ENCODE results near the gene ZNF831.

The ZNF831 gene

GRCh38 chr20:59141818-59142581 lies 21.6 kb upstream of the ZNF831 start:
- DNase-seq, result no peak

DNA sequence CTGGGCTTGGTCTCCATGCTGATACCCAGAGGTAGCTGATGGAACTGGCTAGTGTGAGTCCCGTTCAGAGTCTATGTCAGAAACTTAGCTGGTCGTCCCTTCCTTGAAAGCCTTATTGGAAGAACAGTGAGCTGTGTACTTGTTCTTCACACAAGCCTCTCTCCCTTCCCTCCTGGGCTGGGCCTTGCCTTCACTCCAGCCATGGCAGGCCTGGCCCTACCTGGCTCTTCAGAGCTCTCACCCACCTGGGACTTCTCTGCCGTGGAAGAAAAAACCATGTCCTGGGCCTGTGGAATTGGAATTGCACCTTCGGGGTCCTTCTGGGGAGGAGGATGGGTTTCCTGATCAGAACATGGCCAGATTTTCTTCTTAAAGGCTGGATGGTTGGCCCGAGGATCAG lies 20.3 kb upstream of the ZNF831 start:
- no peak for DNase-seq

DNA sequence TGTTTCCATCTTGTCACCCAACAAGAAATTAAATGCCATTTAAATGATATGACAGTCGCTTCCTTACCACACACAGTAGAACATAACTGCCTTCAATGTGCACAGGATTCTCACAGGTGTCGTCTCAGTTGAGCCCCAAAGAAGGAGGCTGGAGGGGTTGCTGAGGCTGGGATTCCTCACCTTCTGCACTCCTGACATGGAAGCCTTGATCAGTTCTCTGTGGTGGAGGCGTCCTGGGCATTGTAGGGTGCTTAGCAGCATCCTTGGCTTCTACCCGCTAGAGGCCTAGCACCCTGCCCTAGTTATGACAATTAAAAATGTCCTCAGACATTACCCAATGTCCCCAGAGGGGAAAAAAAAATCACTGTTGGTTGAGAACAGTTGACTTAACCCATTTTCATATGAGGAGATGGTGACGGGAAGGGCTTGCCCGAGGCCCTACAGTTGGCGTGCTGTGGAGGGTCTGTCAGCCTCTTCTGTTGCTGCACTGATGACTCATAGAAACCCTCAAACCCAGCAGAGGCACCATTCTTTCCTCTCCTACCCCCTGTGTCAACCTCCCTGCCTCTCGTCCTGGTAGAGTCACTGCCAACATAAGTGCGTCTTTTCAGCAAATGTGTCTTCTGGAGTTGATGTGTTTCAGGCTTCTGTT lies 19.3 kb upstream of the ZNF831 start:
- DNase-seq, result no peak

- DNase-seq, result no peak
Observed at GRCh38 chr20:59144831-59145196, 18.8 kb upstream of the ZNF831 start.

GRCh38 chr20:59145247-59145923 lies 18.2 kb upstream of the ZNF831 start:
- no peak for DNase-seq

GRCh38 chr20:59145924-59146779 lies 17.5 kb upstream of the ZNF831 start:
- DNase-seq, result no peak

DNA sequence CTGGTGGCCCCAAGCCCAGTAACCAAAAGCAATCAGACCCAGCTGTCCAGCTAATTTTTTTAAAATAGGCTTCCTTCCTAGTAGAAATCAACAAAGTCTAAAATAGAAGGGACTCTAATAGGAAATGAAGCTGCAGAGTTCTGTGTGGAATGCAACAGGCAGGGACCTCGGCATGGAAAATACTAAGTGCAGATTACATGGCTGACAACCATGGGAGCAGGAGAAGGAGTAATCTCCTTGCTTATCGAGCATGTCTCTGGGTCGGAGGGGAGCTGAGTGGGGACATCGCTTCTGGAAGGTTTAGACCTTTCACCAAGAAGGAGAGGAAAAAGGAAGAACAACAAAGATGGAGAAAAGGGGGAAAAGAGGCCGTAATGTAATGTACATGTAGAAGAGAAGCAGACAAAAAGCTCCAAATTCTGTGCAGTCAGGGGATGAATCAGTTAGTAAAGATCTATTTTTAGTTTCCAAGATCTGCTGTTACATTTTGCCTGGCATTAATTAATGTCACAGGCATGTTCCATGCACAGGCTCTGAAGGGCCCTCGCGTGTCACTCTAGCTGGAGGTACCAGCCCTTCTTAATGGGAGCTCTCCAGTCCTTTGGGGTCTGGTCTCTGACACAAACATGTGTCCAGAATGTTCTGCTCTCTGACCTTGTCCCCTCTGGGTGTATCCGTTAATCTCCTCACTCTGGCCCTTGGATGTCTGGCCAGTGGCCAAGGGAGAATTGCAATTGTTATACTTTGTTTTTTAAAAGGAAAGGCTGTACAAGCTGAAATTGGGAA lies 16.6 kb upstream of the ZNF831 start:
- DNase-seq, result no peak

- DNase-seq, result no peak
Observed at GRCh38 chr20:59147586-59147985, 16.0 kb upstream of the ZNF831 start.

DNA sequence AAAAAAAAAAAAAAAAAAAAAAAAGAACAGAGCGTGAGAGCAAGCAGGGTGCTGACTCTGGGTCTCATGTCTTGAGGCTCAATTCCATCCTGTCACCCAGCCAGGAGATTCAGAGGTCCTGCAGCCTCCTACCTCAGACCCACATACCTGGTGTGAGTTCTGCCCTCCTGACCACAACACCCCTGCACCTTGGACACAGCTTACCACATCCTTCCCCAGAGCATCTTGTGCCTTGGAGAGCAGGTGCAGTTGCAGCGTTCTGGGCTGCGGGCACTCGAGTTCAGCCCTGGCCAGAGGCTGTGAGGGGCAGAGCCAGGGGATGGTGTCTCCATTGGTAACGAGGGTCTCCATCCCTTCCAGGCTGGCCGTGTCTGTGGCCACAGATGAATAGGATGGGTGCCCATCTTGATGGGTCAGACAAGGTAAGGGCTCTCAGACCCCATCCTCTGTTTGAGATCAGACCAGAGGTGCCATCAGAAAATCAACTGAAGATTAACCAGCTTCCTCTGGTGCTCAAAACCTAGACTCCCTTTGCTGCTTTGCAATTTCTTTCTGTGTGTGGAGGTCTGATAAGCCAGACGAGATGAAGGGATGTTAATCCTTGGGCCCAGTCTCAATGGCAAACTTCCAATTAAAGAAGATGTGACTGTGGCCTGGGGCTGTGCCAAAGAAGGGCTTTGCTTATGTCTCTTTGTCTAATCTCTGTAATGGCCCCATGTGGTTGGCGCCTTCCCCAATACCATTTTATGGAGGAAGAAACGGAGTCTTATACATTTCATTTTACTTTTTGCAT lies 14.7 kb upstream of the ZNF831 start:
- no peak for DNase-seq

- no peak for DNase-seq
Observed at GRCh38 chr20:59149678-59150504, 13.7 kb upstream of the ZNF831 start.

DNA sequence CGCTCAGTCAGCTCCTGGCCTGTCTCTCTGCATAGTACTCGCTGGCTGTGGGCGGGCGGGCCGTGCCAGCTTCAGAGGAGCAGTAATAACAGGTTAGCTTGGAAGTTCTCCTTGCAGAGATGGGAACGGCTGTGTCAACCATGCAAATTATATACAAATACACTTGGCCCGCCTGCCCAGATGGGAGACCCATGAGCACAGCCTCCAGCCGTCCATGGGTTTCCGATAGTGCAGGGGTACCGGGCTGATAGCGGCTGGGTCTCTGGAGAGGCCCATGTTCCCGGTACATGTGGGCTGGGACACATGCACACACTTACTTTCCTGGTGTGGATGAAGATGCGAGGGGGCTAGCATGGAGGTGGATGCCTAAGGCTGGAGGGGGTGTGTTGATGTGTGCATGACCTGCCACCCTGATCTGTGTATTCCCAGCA lies 12.8 kb upstream of the ZNF831 start:
- DNase-seq, result no peak

GRCh38 chr20:59151391-59151790 lies 12.2 kb upstream of the ZNF831 start:
- DNase-seq, result no peak

DNA sequence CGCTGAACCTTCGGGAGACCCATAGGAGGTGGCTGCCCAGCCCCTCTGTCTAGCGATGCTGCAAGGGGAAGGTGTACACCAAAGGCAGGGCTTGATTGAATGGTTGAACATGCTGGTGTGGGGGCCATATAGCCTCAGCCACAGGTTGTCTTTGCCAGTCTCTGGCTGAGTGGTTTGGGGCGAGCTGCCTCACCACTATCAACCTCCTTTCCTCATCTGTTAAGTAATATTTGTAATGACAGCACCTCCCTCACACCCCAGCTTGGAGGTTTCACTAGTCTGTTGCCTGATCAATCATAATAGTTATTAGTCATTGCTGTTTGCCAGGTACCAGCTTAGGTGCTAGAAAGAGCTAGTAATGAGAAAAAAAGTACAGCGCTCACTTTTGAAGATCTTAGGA lies 11.8 kb upstream of the ZNF831 start:
- no peak for DNase-seq

DNA sequence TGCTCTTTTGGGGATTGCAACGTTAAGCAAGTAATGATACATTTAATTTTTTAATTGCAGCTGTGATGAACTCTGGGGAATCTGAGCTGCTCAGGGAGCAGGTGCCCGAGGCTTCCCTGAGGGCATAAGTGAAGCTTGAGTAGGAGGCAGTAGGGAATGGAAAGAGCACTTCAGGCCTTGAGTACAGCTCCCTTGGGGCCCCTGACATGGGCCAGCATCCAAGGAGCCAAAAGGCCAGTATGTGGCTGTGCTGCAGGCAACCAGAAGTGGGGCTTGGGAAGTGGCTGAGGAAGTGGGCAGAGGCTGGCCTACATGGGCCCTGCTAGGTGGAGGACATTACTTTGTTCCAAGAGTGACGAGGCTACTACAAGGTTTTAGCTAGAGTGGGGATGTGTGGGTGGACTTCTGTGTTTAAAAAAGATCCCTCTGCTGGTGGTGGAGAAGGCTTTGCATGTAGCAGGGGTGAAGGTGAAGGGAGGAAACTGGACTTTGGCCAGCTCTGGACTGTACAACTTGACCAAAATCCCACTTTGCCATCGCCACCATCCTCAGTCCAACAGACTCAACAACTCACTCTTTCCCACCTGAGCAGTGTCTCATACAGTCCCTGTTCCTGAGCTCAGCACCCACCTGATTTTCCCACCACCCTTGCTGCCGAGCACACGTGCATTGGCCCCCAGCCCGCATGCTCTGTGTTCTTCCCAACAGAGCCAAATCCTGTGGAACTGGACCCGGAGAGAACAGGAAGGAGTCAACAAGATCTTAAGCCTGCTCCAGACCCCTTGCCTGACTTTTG lies 10.9 kb upstream of the ZNF831 start:
- DNase-seq, result no peak

GRCh38 chr20:59153355-59153681 lies 10.3 kb upstream of the ZNF831 start:
- DNase-seq, result no peak

- DNase-seq, result no peak
Observed at GRCh38 chr20:59153832-59154231, 9.8 kb upstream of the ZNF831 start.

GRCh38 chr20:59154317-59155013 lies 9.2 kb upstream of the ZNF831 start:
- DNase-seq, result no peak

- no peak for DNase-seq
Observed at GRCh38 chr20:59157064-59157463, 6.6 kb upstream of the ZNF831 start.

GRCh38 chr20:59157531-59157930 lies 6.1 kb upstream of the ZNF831 start:
- no peak for DNase-seq
